Activated T-helper 17 cell treated with anti-CD3 and anti-CD28 coated beads, Interleukin-2, amount 50 U/mL, for 72 hours (primary cell): ENCODE data around the gene ATOH8. TPM values are rescaled to one million over a fixed set of nuclear protein-coding genes. Genes with fewer than 3 reads are reported as not detected.

ENCODE experiments used
- ATAC-seq: fragments of 150-1000 bp; cut with Tn5 transposase; replicated peaks from 2 replicates; pipeline ENCODE4 v1.10.0; 2021; ENCODE audit warnings: mild to moderate bottlenecking, moderate library complexity
- H3K27ac Mint-ChIP-seq: one replicate; pipeline ENCODE4 v1.8.0; 2022; ENCODE audit warnings: mixed read lengths
- H3K27me3 Mint-ChIP-seq: one replicate; pipeline ENCODE4 v1.8.0; 2022; ENCODE audit warnings: mixed read lengths
- H3K36me3 Mint-ChIP-seq: one replicate; pipeline ENCODE4 v1.8.0; 2022; ENCODE audit warnings: low read depth, mild to moderate bottlenecking, mixed read lengths
- H3K4me1 Mint-ChIP-seq: one replicate; pipeline ENCODE4 v1.8.0; 2022; ENCODE audit warnings: mixed read lengths
- H3K4me3 Mint-ChIP-seq: one replicate; pipeline ENCODE4 v1.8.0; 2022; ENCODE audit warnings: mild to moderate bottlenecking, mixed read lengths
- H3K9me3 Mint-ChIP-seq: one replicate; pipeline ENCODE4 v1.8.0; 2022; ENCODE audit warnings: mixed read lengths
- total RNA-seq, 2 donors: library from RNA; stranded (reverse); gene quantifications; one replicate each; pipeline ENCODE4 v1.2.3, GENCODE V29; 2022

Gene ATOH8
- total RNA-seq, 2 donors from 2014 or later: not detected

- no peak for ATAC-seq
- H3K9me3 Mint-ChIP-seq: no peaks in the 10 kb centered on the region
Observed at GRCh38 chr2:85786444-85786843, 32.7 kb downstream of the ATOH8 start.

GRCh38 chr2:85786865-85787264, 33.1 kb downstream of the ATOH8 start:
- no peaks in the 10 kb centered on the region for H3K36me3 Mint-ChIP-seq
- no peaks in the 10 kb centered on the region for H3K4me1 Mint-ChIP-seq
- no peak overlapping the region for H3K4me3 Mint-ChIP-seq
- no peak overlapping the region for H3K27ac Mint-ChIP-seq
- H3K27me3 Mint-ChIP-seq: peaks cover 4% of the 10 kb centered on the region
- no peaks in the 10 kb centered on the region for H3K9me3 Mint-ChIP-seq
- ATAC-seq: no peak

More at GRCh38 chr2:85786444-85786843, 32.7 kb downstream of the ATOH8 start:
- Mint-ChIP-seq H3K4me1 (no peaks in the 10 kb centered on the region), H3K36me3 (no peaks in the 10 kb centered on the region), H3K4me3 (no peak overlapping the region), H3K27ac (no peak overlapping the region), H3K27me3 (peaks cover 3% of the 10 kb centered on the region)

- H3K36me3 Mint-ChIP-seq: no peaks in the 10 kb centered on the region
- H3K4me1 Mint-ChIP-seq: no peaks in the 10 kb centered on the region
- ATAC-seq: no peak
- H3K27me3 Mint-ChIP-seq: peaks cover 8% of the 10 kb centered on the region
- no peaks in the 10 kb centered on the region for H3K9me3 Mint-ChIP-seq
- no peak overlapping the region for H3K27ac Mint-ChIP-seq
- H3K4me3 Mint-ChIP-seq: no peak overlapping the region
Observed at GRCh38 chr2:85787282-85787980, 33.6 kb downstream of the ATOH8 start.

GRCh38 chr2:85787981-85788340, 34.2 kb downstream of the ATOH8 start:
- Mint-ChIP-seq H3K9me3 (no peaks in the 10 kb centered on the region), H3K4me1 (no peaks in the 10 kb centered on the region), H3K27ac (no peak overlapping the region), H3K4me3 (no peak overlapping the region), H3K36me3 (no peaks in the 10 kb centered on the region), H3K27me3 (peaks cover 14% of the 10 kb centered on the region)
- ATAC-seq: no peak

GRCh38 chr2:85788603-85789002, 34.8 kb downstream of the ATOH8 start:
- ATAC-seq: no peak
- Mint-ChIP-seq H3K4me1 (no peaks in the 10 kb centered on the region), H3K36me3 (no peaks in the 10 kb centered on the region), H3K27ac (no peak overlapping the region), H3K9me3 (no peaks in the 10 kb centered on the region), H3K27me3 (peaks cover 14% of the 10 kb centered on the region), H3K4me3 (no peak overlapping the region)

GRCh38 chr2:85789271-85789670, 35.5 kb downstream of the ATOH8 start:
- Mint-ChIP-seq H3K4me1 (no peaks in the 10 kb centered on the region), H3K4me3 (no peak overlapping the region), H3K27me3 (peaks cover 14% of the 10 kb centered on the region), H3K9me3 (no peaks in the 10 kb centered on the region), H3K36me3 (no peaks in the 10 kb centered on the region), H3K27ac (no peak overlapping the region)
- no peak for ATAC-seq

- H3K4me3 Mint-ChIP-seq: no peak overlapping the region
- no peaks in the 10 kb centered on the region for H3K9me3 Mint-ChIP-seq
- H3K27ac Mint-ChIP-seq: no peak overlapping the region
- H3K4me1 Mint-ChIP-seq: no peaks in the 10 kb centered on the region
- peaks cover 14% of the 10 kb centered on the region for H3K27me3 Mint-ChIP-seq
- H3K36me3 Mint-ChIP-seq: no peaks in the 10 kb centered on the region
- no peak for ATAC-seq
Observed at GRCh38 chr2:85790032-85790431, 36.2 kb downstream of the ATOH8 start.

GRCh38 chr2:85790499-85791188, 36.9 kb downstream of the ATOH8 start:
- no peak overlapping the region for H3K27ac Mint-ChIP-seq
- H3K27me3 Mint-ChIP-seq: peaks cover 14% of the 10 kb centered on the region
- H3K4me1 Mint-ChIP-seq: no peaks in the 10 kb centered on the region
- no peak overlapping the region for H3K4me3 Mint-ChIP-seq
- no peaks in the 10 kb centered on the region for H3K36me3 Mint-ChIP-seq
- no peaks in the 10 kb centered on the region for H3K9me3 Mint-ChIP-seq
- no peak for ATAC-seq

- H3K27ac Mint-ChIP-seq: peak overlapping the region; percentile 5
- H3K4me3 Mint-ChIP-seq: no peak overlapping the region
- H3K36me3 Mint-ChIP-seq: no peaks in the 10 kb centered on the region
- no peaks in the 10 kb centered on the region for H3K4me1 Mint-ChIP-seq
- H3K9me3 Mint-ChIP-seq: no peaks in the 10 kb centered on the region
- no peak for ATAC-seq
- peaks cover 19% of the 10 kb centered on the region for H3K27me3 Mint-ChIP-seq
Observed at GRCh38 chr2:85791704-85792565, 38.1 kb downstream of the ATOH8 start.

GRCh38 chr2:85792783-85793441, 39.1 kb downstream of the ATOH8 start:
- Mint-ChIP-seq H3K9me3 (no peaks in the 10 kb centered on the region), H3K27me3 (peaks cover 24% of the 10 kb centered on the region), H3K4me3 (no peak overlapping the region), H3K36me3 (no peaks in the 10 kb centered on the region), H3K27ac (peak overlapping the region; percentile 5), H3K4me1 (no peaks in the 10 kb centered on the region)
- no peak for ATAC-seq

- Mint-ChIP-seq H3K36me3 (no peaks in the 10 kb centered on the region), H3K4me1 (no peaks in the 10 kb centered on the region), H3K27ac (no peak overlapping the region), H3K27me3 (peaks cover 28% of the 10 kb centered on the region), H3K9me3 (no peaks in the 10 kb centered on the region), H3K4me3 (no peak overlapping the region)
- no peak for ATAC-seq
Observed at GRCh38 chr2:85793584-85793983, 39.8 kb downstream of the ATOH8 start.

- Mint-ChIP-seq H3K9me3 (no peaks in the 10 kb centered on the region), H3K36me3 (no peaks in the 10 kb centered on the region)
Observed at GRCh38 chr2:85794038-85794441, 40.2 kb downstream of the ATOH8 start.

GRCh38 chr2:85794491-85795121, 40.8 kb downstream of the ATOH8 start:
- no peaks in the 10 kb centered on the region for H3K36me3 Mint-ChIP-seq
- no peaks in the 10 kb centered on the region for H3K9me3 Mint-ChIP-seq
- H3K27ac Mint-ChIP-seq: no peak overlapping the region
- H3K4me3 Mint-ChIP-seq: no peak overlapping the region
- ATAC-seq: no peak
- H3K4me1 Mint-ChIP-seq: no peaks in the 10 kb centered on the region
- H3K27me3 Mint-ChIP-seq: peaks cover 30% of the 10 kb centered on the region

More at GRCh38 chr2:85794038-85794441, 40.2 kb downstream of the ATOH8 start:
- Mint-ChIP-seq H3K27me3 (peaks cover 28% of the 10 kb centered on the region), H3K4me3 (no peak overlapping the region), H3K27ac (no peak overlapping the region), H3K4me1 (no peaks in the 10 kb centered on the region)
- no peak for ATAC-seq
